ENCODE results near the gene S100Z.

DNA sequence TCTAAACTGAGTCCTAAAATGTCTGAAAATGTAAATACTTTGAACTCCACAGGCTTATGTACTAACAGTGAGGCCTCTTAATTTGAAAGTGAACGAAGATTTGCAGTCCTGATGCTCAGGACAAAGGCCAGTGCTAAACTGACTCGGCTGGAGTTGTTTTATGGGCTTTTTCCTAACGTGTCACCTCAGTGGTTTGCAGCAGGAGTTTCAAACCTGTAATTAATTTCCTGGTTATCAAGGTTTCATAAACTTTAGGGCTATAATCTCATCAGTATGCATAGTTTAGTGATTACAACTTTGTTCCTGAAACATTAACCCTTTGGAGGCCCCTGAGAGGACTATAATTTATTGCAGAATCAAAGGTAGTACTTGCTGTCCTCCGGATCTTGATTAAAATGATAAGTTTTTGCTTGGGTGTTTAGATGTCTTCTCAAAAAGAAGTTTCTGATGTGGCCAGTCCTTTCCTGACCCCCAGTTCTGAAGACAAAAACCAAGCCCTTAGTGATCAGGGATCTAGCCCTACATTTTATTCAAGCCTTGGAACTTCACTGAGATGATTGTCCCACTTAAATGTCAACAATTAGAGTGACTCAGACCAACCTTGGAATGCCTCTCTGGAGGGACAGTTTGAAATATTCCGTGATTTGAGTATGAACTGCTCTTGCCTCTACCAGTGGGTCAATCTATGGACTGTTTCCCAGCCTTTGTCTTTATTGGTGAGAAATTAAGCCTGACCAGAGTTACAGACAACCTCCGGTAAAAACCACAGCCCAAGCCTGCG, 11.1 kb upstream of the S100Z start:
- TF ChIP-seq, protein P1, sequence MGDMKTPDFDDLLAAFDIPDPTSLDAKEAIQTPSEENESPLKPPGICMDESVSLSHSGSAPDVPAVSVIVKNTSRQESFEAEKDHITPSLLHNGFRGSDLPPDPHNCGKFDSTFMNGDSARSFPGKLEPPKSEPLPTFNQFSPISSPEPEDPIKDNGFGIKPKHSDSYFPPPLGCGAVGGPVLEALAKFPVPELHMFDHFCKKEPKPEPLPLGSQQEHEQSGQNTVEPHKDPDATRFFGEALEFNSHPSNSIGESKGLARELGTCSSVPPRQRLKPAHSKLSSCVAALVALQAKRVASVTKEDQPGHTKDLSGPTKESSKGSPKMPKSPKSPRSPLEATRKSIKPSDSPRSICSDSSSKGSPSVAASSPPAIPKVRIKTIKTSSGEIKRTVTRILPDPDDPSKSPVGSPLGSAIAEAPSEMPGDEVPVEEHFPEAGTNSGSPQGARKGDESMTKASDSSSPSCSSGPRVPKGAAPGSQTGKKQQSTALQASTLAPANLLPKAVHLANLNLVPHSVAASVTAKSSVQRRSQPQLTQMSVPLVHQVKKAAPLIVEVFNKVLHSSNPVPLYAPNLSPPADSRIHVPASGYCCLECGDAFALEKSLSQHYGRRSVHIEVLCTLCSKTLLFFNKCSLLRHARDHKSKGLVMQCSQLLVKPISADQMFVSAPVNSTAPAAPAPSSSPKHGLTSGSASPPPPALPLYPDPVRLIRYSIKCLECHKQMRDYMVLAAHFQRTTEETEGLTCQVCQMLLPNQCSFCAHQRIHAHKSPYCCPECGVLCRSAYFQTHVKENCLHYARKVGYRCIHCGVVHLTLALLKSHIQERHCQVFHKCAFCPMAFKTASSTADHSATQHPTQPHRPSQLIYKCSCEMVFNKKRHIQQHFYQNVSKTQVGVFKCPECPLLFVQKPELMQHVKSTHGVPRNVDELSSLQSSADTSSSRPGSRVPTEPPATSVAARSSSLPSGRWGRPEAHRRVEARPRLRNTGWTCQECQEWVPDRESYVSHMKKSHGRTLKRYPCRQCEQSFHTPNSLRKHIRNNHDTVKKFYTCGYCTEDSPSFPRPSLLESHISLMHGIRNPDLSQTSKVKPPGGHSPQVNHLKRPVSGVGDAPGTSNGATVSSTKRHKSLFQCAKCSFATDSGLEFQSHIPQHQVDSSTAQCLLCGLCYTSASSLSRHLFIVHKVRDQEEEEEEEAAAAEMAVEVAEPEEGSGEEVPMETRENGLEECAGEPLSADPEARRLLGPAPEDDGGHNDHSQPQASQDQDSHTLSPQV (IDR thresholded peaks at IDR 0.05): no peak
- no peak for TF ChIP-seq EZH2 (IDR thresholded peaks at IDR 0.05; ENCODE audit: borderline replicate concordance, control insufficient read depth, low read depth, low read length)
- no peak for TF ChIP-seq POLR2A (IDR thresholded peaks at IDR 0.05; ENCODE audit: low read depth, low read length)
- TF ChIP-seq, protein P2, sequence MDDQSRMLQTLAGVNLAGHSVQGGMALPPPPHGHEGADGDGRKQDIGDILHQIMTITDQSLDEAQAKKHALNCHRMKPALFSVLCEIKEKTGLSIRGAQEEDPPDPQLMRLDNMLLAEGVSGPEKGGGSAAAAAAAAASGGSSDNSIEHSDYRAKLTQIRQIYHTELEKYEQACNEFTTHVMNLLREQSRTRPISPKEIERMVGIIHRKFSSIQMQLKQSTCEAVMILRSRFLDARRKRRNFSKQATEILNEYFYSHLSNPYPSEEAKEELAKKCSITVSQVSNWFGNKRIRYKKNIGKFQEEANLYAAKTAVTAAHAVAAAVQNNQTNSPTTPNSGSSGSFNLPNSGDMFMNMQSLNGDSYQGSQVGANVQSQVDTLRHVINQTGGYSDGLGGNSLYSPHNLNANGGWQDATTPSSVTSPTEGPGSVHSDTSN (IDR thresholded peaks at IDR 0.05; ENCODE audit: insufficient replicate concordance, low read depth, low read length): no peak
- TF ChIP-seq JUNB (IDR thresholded peaks at IDR 0.05): no peak
- no peak for TF ChIP-seq SIN3A (IDR thresholded peaks at IDR 0.05; ENCODE audit: low read depth, low read length)
- no peak for TF ChIP-seq MEF2B (IDR thresholded peaks at IDR 0.05; ENCODE audit: partially characterized antibody, poor library complexity, severe bottlenecking)
